Astrocyte of the spinal cord (primary cell): Measurements from ENCODE around the gene FJX1.

ENCODE experiments used
- DNase-seq: peaks from one replicate; pipeline ENCODE4 v3.0.0; 2011; ENCODE audit warnings: low read depth, low spot score
- H3K4me3 ChIP-seq: 2 replicates; pipeline ENCODE4 v1.5.1; 2011; ENCODE audit warnings: low read depth, mild to moderate bottlenecking, low read length, moderate library complexity
- in situ Hi-C: cut with HindIII; loops from 2 replicates; pipeline ENCODE4 v1.10.0; 2017; ENCODE audit warnings: low sequenced_read_pairs
- TF ChIP-seq, protein P1 (sequence below): IDR thresholded peaks from 2 replicates; pipeline ENCODE4 v1.5.1; 2012; ENCODE audit warnings: low read depth, mild to moderate bottlenecking, low read length, inconsistent platforms

Gene FJX1

GRCh38 chr11:35602979-35603378, 15.3 kb upstream of the FJX1 start:
- H3K4me3 ChIP-seq, result no peak overlapping the region
- in situ Hi-C loops, result no loop called here
- no peak for DNase-seq
- TF ChIP-seq, protein P1, sequence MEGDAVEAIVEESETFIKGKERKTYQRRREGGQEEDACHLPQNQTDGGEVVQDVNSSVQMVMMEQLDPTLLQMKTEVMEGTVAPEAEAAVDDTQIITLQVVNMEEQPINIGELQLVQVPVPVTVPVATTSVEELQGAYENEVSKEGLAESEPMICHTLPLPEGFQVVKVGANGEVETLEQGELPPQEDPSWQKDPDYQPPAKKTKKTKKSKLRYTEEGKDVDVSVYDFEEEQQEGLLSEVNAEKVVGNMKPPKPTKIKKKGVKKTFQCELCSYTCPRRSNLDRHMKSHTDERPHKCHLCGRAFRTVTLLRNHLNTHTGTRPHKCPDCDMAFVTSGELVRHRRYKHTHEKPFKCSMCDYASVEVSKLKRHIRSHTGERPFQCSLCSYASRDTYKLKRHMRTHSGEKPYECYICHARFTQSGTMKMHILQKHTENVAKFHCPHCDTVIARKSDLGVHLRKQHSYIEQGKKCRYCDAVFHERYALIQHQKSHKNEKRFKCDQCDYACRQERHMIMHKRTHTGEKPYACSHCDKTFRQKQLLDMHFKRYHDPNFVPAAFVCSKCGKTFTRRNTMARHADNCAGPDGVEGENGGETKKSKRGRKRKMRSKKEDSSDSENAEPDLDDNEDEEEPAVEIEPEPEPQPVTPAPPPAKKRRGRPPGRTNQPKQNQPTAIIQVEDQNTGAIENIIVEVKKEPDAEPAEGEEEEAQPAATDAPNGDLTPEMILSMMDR, result no peak

DNA sequence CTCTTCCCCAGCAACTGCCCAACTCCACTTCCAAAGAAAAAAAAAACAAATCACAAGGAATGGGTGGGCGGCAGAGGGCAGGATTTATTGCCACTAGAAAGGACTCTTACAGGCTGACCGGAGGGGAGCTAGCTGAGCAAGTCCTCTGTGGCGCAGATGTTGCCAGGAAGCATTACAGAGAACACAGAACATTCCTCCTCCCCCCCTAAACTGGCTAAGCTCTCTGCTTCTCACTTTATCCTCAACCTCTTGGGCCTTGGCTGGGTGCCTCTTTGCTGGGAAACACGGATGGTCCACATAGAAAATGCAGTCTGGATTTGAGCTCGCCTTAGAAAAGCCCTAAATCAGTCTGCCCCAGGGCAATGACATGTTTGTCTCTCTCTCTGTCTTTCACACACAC, 12.6 kb upstream of the FJX1 start:
- TF ChIP-seq, protein P1, result no peak
- peak; percentile 58 for DNase-seq
- in situ Hi-C loops, result no loop called here
- H3K4me3 ChIP-seq, result no peak overlapping the region

GRCh38 chr11:35606206-35606605, 12.1 kb upstream of the FJX1 start:
- no peak for DNase-seq
- no peak overlapping the region for H3K4me3 ChIP-seq
- in situ Hi-C loops, result no loop called here
- TF ChIP-seq, protein P1, result no peak

- in situ Hi-C loops, result no loop called here
- no peak for DNase-seq
- H3K4me3 ChIP-seq, result no peak overlapping the region
- TF ChIP-seq, protein P1, result no peak
Measured at GRCh38 chr11:35608502-35608901, 9.8 kb upstream of the FJX1 start.

GRCh38 chr11:35609656-35610055, 8.6 kb upstream of the FJX1 start:
- no peak for DNase-seq
- in situ Hi-C loops, result no loop called here
- TF ChIP-seq, protein P1, result no peak
- H3K4me3 ChIP-seq, result no peak overlapping the region

DNA sequence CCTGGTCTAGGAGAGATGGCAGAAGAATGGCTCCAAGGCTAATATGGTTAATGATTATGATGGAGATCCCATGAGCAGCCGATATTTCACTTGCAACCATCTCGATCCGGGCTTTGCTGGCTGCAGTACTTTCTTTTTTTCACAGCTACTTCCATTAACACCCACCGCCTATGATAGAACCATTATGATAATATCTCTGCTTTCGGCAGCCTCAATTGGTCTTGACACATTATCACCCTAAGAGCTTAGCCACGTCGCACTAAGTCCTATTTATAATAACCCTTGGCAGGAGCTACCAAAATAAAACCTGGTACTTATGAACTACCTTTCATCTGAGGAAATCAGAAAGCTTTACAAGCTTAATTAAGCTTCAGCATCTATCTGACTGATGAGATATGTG, 7.6 kb upstream of the FJX1 start:
- DNase-seq, result no peak
- TF ChIP-seq, protein P1, result no peak
- no peak overlapping the region for H3K4me3 ChIP-seq
- in situ Hi-C loops, result no loop called here

GRCh38 chr11:35611741-35612140, 6.5 kb upstream of the FJX1 start:
- no peak overlapping the region for H3K4me3 ChIP-seq
- DNase-seq, result no peak
- in situ Hi-C loops, result no loop called here
- TF ChIP-seq, protein P1, result no peak
